GM21390 (cell line): ENCODE data around the gene GALR1.
"Not testable (repeated sequence)": the region's sequence is repeated elsewhere in the genome, so short reads cannot be mapped to it uniquely, and the experiment has no call there.

Experiments
- ATAC-seq: cut with Tn5 transposase; IDR thresholded peaks from one replicate; pipeline ENCODE4 v1.9.1; 2021; ENCODE audit not compliant: unreplicated experiment

GALR1 gene

GRCh38 chr18:77250501-77250925, 865 bp downstream of the GALR1 start:
- ATAC-seq, result no peak

- ATAC-seq, result no peak
Measured at GRCh38 chr18:77250926-77251729, 1.5 kb downstream of the GALR1 start.

GRCh38 chr18:77251730-77252050, 2.0 kb downstream of the GALR1 start:
- no peak for ATAC-seq

GRCh38 chr18:77254711-77255405, 5.2 kb downstream of the GALR1 start:
- no peak for ATAC-seq

GRCh38 chr18:77255426-77256105, 5.9 kb downstream of the GALR1 start:
- ATAC-seq, result no peak

GRCh38 chr18:77262643-77263465, 13.2 kb downstream of the GALR1 start:
- no peak for ATAC-seq

- ATAC-seq, result no peak
Measured at GRCh38 chr18:77263466-77263763, 13.8 kb downstream of the GALR1 start.

- no peak for ATAC-seq
Measured at GRCh38 chr18:77267969-77268368, 18.3 kb downstream of the GALR1 start.

- ATAC-seq, result no peak
Measured at GRCh38 chr18:77268456-77268855, 18.8 kb downstream of the GALR1 start.

GRCh38 chr18:77271576-77272481, 22.2 kb downstream of the GALR1 start:
- ATAC-seq, result no peak

GRCh38 chr18:77290841-77291240, 41.2 kb downstream of the GALR1 start:
- not testable (repeated sequence) for ATAC-seq

GRCh38 chr18:77298172-77298571, 48.5 kb downstream of the GALR1 start:
- no peak for ATAC-seq

- ATAC-seq, result no peak
Measured at GRCh38 chr18:77299706-77300105, 50.1 kb downstream of the GALR1 start.

GRCh38 chr18:77300579-77300978, 50.9 kb downstream of the GALR1 start:
- ATAC-seq, result no peak

GRCh38 chr18:77304268-77304667, 54.6 kb downstream of the GALR1 start:
- no peak for ATAC-seq

GRCh38 chr18:77305676-77306075, 56.0 kb downstream of the GALR1 start:
- ATAC-seq, result no peak

- no peak for ATAC-seq
Measured at GRCh38 chr18:77308216-77308615, 58.6 kb downstream of the GALR1 start.

GRCh38 chr18:77314511-77314910, 64.9 kb downstream of the GALR1 start:
- ATAC-seq, result no peak

GRCh38 chr18:77314952-77315351, 65.3 kb downstream of the GALR1 start:
- no peak for ATAC-seq

- no peak for ATAC-seq
Measured at GRCh38 chr18:77316008-77316407, 66.4 kb downstream of the GALR1 start.
